Hematopoietic multipotent progenitor cell treated with erythropoietin and hydrocortisone succinate and interleukin-3 and kit ligand, for 17 days (in vitro differentiated cells): ENCODE data around the gene PLOD2.

Experiments
- DNase-seq: peaks from one replicate; pipeline ENCODE4 v3.0.0-alpha.2; 2015; ENCODE audit warnings: low spot score

PLOD2 gene

DNA sequence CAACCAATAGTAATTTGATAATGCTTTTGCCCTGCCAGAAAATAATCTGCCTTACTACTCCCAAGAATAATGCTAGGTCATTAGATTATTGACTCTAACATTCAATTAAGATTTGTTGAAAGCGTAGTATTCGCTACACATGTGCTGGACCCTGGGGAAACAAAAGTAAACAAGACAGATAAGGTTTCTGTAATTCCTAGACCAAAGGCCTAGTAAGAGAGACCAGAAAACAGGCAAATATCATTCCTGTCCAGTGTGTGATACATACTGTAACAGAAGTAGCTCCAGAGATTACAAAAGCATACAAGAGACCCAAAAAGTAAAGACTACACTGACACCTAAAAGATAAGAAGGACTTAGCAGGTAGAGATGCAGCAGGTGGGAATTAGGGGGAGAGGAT lies 60.8 kb downstream of the PLOD2 start:
- no peak for DNase-seq

- DNase-seq: no peak
These were observed 61.7 kb downstream of the PLOD2 start for GRCh38 chr3:146099316-146099715.

GRCh38 chr3:146093896-146094295 lies 67.1 kb downstream of the PLOD2 start:
- DNase-seq: no peak

- no peak for DNase-seq
These were observed 68.8 kb downstream of the PLOD2 start for GRCh38 chr3:146092230-146092629.

DNA sequence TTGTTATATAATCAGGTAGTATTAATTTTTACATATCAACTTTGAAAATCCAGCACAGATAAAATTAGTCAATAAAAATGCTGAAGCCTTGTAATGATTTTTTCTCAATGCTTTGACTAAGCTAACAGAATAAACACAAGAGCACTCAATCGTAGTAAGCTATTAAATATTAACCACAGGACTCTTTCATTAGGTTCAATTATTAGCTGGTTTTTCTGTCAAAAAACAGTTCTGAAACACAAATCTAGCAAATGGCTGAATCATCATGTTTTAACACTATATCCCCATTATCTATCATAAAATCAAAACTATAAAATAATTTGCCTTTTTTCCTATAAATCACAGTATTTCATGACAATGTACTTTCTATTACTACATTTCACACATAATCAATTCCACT lies 69.6 kb downstream of the PLOD2 start:
- no peak for DNase-seq

DNA sequence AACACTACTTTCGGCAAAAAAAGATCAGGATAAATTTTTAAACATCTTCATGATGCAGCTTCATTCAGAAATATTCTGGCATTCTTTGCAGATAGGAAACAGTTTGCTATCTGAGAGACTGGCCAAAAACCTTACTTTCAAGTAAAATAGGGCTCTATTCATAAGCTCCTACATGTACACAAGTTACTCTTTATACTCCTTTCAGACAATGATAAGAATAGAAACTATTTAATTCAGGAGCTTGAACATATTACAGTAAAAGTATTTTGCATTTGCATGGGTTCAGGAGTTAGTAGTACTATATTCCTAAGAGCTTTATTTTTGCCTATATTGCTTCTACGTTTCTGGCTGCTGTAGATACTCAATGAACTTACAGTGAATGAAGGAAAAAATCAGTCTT lies 70.5 kb downstream of the PLOD2 start:
- no peak for DNase-seq

DNA sequence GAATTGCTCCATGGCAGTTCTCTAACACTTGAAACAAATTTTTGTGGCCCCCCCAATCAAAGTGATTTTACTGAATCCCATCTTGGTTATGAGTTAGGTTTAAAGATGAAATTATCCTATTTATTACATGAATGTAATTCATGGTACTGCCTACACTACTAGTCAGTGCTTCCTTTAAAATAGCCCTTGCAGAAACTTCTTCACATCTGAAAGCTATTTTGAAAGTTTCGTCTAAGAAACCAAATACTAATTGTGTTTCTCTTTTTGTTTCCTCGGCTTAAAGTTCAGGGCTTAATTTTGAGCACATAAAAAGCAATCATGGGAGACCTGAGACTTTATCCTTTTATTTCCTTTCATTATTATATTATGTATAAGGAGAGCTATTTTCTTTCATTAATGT lies 72.1 kb downstream of the PLOD2 start:
- DNase-seq: no peak

DNA sequence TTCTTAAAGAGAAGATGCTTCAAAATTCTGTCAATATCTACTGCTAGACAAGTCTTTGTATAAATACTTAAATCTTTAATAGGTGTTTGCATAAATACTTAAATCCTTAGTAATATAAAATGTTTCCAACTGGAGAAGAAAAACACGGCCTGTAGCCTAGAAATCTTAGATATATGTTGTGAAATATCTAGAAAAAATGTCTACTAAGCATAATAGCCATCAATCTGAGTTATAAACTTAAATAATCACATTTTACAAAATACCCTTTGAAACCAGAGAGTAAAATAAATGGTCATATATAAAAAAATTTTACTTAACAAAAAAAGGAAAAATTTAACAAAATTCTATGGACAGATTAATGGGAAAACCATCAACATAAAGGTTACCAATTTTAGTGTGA lies 73.9 kb downstream of the PLOD2 start:
- DNase-seq: no peak

DNA sequence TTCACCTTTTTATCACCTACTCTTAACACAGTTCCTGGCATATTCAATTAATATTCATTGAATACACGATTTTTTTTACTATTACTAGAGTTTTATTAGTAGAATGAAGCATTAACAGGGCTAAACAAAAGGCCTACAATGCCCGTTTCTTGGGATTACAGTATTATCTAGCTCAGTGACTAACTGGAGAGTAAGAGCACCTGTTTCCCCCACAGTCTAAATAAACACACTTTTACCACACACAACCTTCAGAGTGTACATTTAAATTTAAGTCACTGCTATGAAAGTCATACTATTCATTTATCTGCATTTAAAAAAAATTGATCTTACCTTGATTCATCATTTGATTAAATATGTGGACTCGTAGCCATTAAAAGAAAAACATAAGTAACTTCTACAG lies 74.8 kb downstream of the PLOD2 start:
- DNase-seq: no peak

GRCh38 chr3:146085678-146086077 lies 75.3 kb downstream of the PLOD2 start:
- no peak for DNase-seq

DNA sequence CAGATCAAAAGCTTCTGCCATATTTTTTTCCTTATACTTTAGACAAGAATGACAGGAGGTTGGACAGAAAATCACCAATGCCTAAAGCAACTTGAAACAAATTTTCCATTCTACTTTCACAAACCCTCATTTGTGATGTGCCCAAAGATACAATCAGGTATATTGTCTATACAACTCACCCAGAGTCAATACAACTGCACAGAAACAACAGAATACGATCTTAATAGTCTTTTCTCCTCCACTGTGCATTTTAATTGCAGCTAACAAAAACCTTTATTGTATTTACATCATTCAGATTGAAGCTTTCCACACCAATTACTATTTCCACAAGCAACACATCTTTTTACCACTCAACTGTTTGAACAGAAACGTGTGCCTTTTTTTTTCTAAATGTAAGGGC lies 80.4 kb downstream of the PLOD2 start:
- no peak for DNase-seq

- DNase-seq: no peak
These were observed 83.0 kb downstream of the PLOD2 start for GRCh38 chr3:146078031-146078430.

DNA sequence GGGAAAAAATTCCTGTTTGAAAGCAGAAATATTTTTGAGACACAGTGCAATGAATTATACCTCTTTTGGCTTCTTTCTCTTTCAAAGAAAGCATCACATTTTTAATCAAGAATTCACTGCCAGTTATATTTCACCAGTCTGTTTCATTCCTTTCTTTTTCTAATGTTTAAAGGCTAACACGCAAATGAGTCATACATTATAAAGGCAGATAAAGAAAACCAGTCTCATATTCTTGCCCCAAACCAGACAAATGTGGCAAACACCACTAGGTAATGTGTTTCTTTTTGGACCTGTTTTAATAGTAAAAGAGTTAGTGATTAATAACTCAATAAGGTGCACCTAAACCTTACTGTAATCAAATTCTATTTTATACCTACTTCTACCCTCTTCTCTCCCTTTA lies 83.8 kb downstream of the PLOD2 start:
- DNase-seq: no peak

- no peak for DNase-seq
These were observed 88.2 kb downstream of the PLOD2 start for GRCh38 chr3:146072824-146073223.

GRCh38 chr3:146072061-146072460 lies 88.9 kb downstream of the PLOD2 start:
- DNase-seq: no peak

GRCh38 chr3:146071632-146072031 lies 89.4 kb downstream of the PLOD2 start:
- no peak for DNase-seq

- DNase-seq: no peak
These were observed 93.9 kb downstream of the PLOD2 start for GRCh38 chr3:146067048-146067447.

DNA sequence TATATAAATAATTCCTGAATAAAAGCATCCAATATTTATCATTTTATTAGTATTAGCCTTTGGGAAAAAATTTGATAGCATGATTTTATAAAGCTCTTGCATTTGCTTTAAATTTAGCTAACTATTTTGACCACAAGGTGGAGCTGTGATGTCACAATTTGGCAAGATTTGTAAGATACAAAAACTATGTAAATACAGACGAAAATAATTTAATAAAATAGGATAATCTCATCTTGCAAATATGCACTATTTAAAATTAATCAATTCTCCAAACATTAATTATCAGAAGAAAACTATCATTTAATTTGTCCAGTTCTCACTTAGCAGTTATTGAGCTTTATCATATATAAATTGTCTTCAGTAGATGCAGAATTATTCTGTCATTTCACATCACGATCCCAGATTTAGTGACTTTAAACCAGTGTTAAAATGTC lies 95.4 kb downstream of the PLOD2 start:
- peak; percentile 38 for DNase-seq

GRCh38 chr3:146058241-146058640 lies 102.7 kb downstream of the PLOD2 start:
- DNase-seq: no peak

- no peak for DNase-seq
These were observed 108.1 kb downstream of the PLOD2 start for GRCh38 chr3:146052791-146053310.

DNA sequence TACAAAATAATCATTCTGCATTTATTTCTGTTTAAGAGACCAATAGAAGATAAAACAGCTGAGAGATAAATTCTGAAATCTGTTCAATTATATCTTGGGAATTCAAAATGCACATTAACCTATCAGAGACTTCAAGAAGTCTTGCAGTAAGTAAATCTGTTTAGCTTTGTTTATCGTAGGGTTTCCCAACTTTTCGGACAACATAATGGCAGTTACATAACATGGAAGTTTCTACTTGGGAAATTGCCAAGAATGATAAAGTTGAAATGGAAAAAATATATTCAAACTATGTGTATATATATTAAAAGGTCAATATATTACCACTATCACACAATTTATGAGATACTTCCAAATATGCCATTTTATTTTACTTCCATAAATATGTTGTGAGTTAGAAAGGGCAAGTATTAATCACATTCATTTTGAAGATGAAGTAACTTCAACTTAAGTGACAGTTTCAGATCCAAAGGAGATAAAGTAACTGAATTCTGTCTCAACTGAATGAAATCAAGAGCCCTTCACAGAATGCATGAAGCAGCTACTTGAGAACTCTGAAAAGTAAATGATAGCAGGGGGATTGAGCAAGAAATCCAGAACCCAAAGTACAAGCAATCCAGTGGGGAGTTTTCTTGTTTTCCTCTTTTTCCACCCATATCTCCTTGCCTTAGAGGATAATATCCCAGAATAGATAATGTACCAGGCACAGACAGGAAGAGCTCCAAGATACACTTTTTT lies 108.8 kb downstream of the PLOD2 start:
- DNase-seq: no peak

DNA sequence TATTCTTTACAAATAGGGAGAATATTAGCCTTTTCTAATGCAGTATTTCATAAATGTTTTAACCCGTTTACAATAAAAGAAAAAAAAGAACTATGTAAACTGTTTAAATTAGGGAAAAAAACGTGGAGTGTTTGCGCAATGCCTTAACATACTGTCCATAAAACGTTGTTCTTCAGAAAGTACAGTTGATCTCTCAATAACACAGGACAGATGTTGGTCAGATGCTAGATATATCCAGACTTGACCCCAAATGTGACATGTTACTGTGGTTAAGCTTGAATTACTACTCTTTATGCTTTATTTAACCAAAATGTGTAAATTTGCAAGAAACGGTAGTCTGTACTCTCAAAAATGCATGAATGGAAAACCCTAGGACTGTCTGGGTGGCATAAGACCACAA lies 110.3 kb downstream of the PLOD2 start:
- DNase-seq: no peak

- no peak for DNase-seq
These were observed 113.5 kb downstream of the PLOD2 start for GRCh38 chr3:146047485-146047884.

- no peak for DNase-seq
These were observed 116.9 kb downstream of the PLOD2 start for GRCh38 chr3:146044046-146044445.
